ENCODE measurements around the gene DCDC2.
"Not testable (repeated sequence)": the region's sequence is repeated elsewhere in the genome, so short reads cannot be mapped to it uniquely, and the experiment has no call there.

Gene DCDC2

DNA sequence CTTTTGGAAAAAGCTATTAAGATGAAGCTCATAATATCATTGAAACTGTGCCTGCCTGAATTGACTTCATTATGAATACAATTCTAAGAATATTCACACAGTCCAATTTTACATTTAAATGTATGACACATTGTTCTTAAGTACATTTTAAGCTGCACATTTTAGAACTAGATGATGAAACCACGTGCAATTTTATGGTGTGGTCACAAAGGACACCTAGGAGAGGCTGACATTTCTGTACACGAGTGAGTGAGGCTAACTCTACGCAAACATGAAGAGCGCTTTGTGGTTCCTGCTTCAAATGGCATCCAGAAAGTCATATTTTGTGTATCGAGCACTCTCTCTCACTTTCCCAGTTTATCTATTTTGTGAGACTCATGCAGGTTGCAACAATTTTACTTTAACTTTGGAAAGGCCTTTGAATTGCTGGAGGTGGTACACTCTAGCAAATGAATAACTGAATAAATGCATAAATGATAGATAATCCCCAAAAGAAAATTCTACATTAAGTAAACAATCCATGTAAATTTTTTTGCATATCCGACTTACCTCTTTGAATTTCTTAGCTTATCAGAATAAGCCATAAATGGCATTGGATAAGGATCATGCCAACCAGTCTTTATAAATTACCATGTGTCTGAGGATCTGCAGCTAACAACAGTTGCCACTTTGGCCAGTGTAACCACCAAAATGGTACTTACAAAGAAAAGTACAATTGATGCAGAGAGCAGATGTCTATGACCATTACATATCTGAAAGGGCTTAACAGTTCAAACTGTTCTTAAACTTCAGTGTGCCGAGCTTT, 134.5 kb downstream of the DCDC2 start:
- DNase-seq (ENCODE audit: low read depth): no peak

- DNase-seq (ENCODE audit: low read depth): no peak
These were observed 138.2 kb downstream of the DCDC2 start for GRCh38 chr6:24219670-24220069.

DNA sequence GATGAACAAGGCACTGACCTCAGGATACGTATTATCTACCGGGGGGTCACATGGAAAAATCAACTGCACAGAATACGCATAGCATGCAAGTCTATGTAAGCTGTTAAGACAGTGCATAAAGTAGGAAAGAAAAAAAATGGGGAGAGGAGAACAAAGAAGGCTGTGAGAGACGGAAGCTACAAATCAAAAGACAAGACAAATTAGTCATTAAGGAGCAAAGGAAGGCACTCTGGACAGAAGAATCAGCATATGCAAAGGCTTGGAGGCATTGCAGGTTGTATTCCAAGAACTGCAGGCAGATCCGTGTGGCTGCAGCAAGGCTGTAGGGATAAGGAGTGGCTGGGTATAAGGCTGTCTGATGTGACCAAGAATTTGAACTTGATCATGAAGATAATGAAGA, 142.9 kb downstream of the DCDC2 start:
- no peak for DNase-seq (ENCODE audit: low read depth)

DNA sequence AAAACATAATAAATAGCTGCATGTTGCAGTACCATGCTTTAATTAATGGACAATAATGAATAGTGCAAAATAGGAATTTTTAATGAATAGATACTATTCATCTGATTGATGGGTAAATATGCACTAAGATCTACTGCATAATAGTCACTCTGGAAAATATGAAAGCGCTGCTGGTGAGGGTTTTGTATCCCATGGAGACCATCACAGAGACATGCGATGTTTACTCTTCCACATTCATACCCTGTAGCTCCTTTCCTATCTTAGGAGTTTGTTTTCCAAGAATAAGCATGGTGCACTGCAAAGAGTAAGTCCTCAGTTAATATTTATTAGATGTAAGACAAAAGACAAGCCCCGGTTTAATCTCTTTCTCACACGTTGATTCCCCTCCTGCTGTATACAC, 150.4 kb downstream of the DCDC2 start:
- no peak for DNase-seq (ENCODE audit: low read depth)

- peak; percentile 9 for DNase-seq (ENCODE audit: low read depth)
These were observed 152.8 kb downstream of the DCDC2 start for GRCh38 chr6:24205020-24205492.

DNA sequence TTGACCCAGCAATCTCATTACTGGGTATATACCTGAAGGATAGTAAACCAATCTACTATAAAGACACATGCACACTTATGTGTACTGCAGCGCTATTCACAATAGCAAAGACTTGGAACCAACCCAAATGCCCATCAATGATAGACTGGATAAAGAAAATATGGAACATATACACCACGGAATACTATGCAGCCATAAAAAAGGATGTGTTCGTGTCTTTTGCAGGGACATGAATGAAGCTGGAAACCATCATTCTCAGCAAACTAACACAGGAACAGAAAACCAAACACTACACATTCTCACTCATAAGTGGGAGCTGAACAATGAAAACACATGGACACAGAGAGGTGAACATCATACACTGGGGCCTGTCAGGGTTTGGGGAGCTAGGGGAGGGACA, 153.7 kb downstream of the DCDC2 start:
- DNase-seq (ENCODE audit: low read depth): not testable (repeated sequence)

DNA sequence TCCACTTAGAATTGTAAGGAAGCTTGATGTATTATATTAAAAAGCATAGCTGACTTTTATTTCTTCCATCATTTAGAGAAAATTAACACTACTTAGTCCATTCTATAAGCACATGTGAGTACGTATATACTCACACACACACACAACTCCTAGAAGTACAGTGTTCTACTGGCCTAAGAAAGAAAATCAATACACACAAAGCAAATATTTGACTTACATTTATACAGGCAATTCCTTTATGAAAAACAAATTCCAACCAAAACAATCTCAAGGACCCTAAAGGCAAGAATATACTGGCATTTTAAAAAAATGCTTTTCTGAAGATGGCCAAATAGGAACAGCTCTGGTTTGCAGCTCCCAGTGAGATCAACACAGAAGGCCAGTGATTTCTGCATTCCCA, 160.0 kb downstream of the DCDC2 start:
- DNase-seq (ENCODE audit: low read depth): no peak

- DNase-seq (ENCODE audit: low read depth): no peak
These were observed 161.8 kb downstream of the DCDC2 start for GRCh38 chr6:24195836-24196597.

DNA sequence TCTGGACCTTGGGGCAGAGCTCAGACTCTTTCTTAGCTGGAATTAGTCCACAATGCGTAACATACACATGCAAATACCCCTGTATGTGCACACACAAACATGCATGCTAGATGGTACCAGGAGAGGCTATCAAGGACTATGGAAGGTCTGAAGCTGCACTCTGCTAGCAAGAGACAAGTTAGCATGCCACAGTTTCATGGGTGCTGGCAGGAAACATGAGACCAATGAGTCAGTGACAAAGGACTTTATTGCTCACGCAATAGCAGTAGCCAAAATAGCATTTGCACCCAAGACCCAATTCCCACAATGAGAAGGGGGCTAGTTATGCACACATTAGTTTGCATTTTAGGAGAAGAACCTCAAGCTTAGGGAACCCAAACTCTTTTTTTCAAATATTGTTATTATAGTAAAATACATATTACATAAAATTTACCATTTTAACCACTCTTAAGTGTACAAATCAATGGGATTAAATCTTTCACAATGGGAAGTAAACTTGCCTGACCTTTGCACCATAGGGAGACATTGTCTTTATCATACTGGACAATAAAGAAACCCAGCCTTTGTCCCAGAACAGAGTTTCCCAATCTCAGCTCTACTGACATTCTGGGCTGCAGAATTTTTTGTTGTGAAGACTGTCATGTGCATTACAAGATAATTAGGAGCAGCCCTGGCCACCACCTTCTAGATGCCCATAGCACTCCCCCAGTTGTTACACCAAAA, 162.7 kb downstream of the DCDC2 start:
- DNase-seq (ENCODE audit: low read depth): no peak

- no peak for DNase-seq (ENCODE audit: low read depth)
These were observed 164.5 kb downstream of the DCDC2 start for GRCh38 chr6:24193364-24193763.

DNA sequence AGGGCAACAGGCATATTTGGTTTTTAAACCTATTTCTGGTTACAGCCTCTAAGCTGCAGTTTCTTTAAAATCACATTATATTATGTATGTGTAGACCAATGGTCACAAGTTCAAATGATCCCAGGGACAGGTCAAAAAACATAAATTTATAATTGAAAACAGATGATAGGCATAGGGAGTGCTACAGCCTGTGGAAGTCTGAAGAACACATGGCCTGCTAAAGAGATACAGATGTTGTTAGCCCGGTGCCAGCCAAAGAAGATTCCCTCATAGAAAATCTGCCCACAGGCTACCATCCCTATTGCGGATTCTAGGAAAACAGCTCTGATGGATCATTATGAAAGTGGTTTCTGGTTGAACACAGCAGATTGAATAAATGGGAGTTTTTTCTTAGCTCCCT, 166.5 kb downstream of the DCDC2 start:
- peak; percentile 38 for DNase-seq (ENCODE audit: low read depth)

GRCh38 chr6:24188578-24189080, 169.2 kb downstream of the DCDC2 start:
- DNase-seq (ENCODE audit: low read depth): no peak

GRCh38 chr6:24187965-24188577, 169.8 kb downstream of the DCDC2 start:
- no peak for DNase-seq (ENCODE audit: low read depth)

- no peak for DNase-seq (ENCODE audit: low read depth)
These were observed 171.5 kb downstream of the DCDC2 start for GRCh38 chr6:24186349-24186748.

GRCh38 chr6:24183584-24183983, 174.3 kb downstream of the DCDC2 start:
- no peak for DNase-seq (ENCODE audit: low read depth)

DNA sequence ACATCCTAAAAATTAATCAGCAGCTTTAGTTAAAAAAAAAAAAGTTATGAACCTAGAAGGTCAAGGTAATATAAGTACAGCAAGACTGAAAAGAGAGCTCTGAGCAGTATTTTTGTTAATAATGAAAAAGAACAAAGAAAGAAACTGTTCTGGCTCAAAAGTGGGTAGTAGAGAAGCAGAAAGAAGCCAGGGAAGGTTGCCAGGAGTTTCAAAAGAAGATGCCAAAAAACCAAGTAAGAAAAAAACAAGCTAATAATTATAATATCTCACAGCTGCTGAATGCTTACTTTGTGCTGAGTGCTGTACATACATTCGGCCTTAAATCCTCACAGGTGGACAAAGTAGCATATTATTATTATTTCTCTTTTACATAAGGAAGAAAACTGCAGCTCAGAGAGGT, 200.0 kb downstream of the DCDC2 start:
- DNase-seq (ENCODE audit: low read depth): no peak

- no peak for DNase-seq (ENCODE audit: low read depth)
These were observed 203.7 kb downstream of the DCDC2 start for GRCh38 chr6:24154121-24154520.

GRCh38 chr6:24152014-24152413, 205.8 kb downstream of the DCDC2 start:
- no peak for DNase-seq (ENCODE audit: low read depth)

GRCh38 chr6:24149836-24150235, 208.0 kb downstream of the DCDC2 start:
- no peak for DNase-seq (ENCODE audit: low read depth)

GRCh38 chr6:24149296-24149695, 208.6 kb downstream of the DCDC2 start:
- DNase-seq (ENCODE audit: low read depth): no peak

- DNase-seq (ENCODE audit: low read depth): no peak
These were observed 209.2 kb downstream of the DCDC2 start for GRCh38 chr6:24148684-24149083.

DNA sequence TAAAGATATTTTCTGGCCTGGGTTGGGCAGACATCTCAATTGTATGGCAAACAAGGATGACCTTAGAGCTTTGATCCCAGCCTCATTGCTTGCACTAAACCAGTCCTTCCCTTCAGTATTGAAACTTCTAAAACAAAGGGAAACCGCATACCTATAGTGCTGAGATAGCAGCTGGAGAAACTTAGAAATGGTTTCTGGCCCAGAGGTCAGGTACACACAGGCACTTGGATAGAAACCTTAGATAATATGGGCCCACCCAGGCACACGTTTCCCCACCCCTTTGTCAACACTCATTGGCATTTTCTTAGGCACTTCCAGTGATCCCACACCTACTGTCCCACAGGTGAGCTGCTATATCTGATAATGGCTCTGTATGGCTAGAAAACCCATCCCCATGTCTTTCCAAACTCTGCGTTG, 209.7 kb downstream of the DCDC2 start:
- DNase-seq (ENCODE audit: low read depth): no peak
